ENCODE measurements around the gene DHRS4L2. TPM values are rescaled to one million over a fixed set of nuclear protein-coding genes. Genes with fewer than 3 reads are reported as not detected.
A peak's percentile ranks its signal among the peaks of the same experiment; 100 is the strongest.
"Not testable (repeated sequence)": the region's sequence is repeated elsewhere in the genome, so short reads cannot be mapped to it uniquely, and the experiment has no call there.

DHRS4L2 gene
- total RNA-seq, 1 experiment from 2014 or later: 10.7 TPM

GRCh38 chr14:24018978-24019377, 30.2 kb downstream of the DHRS4L2 start:
- DNase-seq (ENCODE audit: low read depth): not testable (repeated sequence)

- DNase-seq (ENCODE audit: low read depth): not testable (repeated sequence)
Measured at GRCh38 chr14:24019944-24020343, 31.2 kb downstream of the DHRS4L2 start.

- DNase-seq (ENCODE audit: low read depth): not testable (repeated sequence)
Measured at GRCh38 chr14:24020520-24020919, 31.8 kb downstream of the DHRS4L2 start.

GRCh38 chr14:24024939-24025418, 36.2 kb downstream of the DHRS4L2 start:
- not testable (repeated sequence) for DNase-seq (ENCODE audit: low read depth)

- not testable (repeated sequence) for DNase-seq (ENCODE audit: low read depth)
Measured at GRCh38 chr14:24029687-24030086, 41.0 kb downstream of the DHRS4L2 start.

- not testable (repeated sequence) for DNase-seq (ENCODE audit: low read depth)
Measured at GRCh38 chr14:24031331-24031730, 42.6 kb downstream of the DHRS4L2 start.

- DNase-seq (ENCODE audit: low read depth): peak; percentile 27
Measured at GRCh38 chr14:24032727-24033418, 44.1 kb downstream of the DHRS4L2 start.

- not testable (repeated sequence) for DNase-seq (ENCODE audit: low read depth)
Measured at GRCh38 chr14:24035769-24036168, 47.0 kb downstream of the DHRS4L2 start.

GRCh38 chr14:24036169-24036962, 47.6 kb downstream of the DHRS4L2 start:
- DNase-seq (ENCODE audit: low read depth): peak; percentile 88

- DNase-seq (ENCODE audit: low read depth): not testable (repeated sequence)
Measured at GRCh38 chr14:24036963-24037657, 48.4 kb downstream of the DHRS4L2 start.

- DNase-seq (ENCODE audit: low read depth): peak; percentile 13
Measured at GRCh38 chr14:24037658-24038037, 48.9 kb downstream of the DHRS4L2 start.

- DNase-seq (ENCODE audit: low read depth): no peak
Measured at GRCh38 chr14:24038686-24039085, 50.0 kb downstream of the DHRS4L2 start.

GRCh38 chr14:24040692-24041091, 52.0 kb downstream of the DHRS4L2 start:
- DNase-seq (ENCODE audit: low read depth): no peak

- no peak for DNase-seq (ENCODE audit: low read depth)
Measured at GRCh38 chr14:24042746-24043145, 54.0 kb downstream of the DHRS4L2 start.

GRCh38 chr14:24049002-24049401, 60.3 kb downstream of the DHRS4L2 start:
- DNase-seq (ENCODE audit: low read depth): not testable (repeated sequence)

- DNase-seq (ENCODE audit: low read depth): not testable (repeated sequence)
Measured at GRCh38 chr14:24050753-24051152, 62.0 kb downstream of the DHRS4L2 start.

- no peak for DNase-seq (ENCODE audit: low read depth)
Measured at GRCh38 chr14:24051176-24051788, 62.6 kb downstream of the DHRS4L2 start.

- peak; percentile 75 for DNase-seq (ENCODE audit: low read depth)
Measured at GRCh38 chr14:24051789-24052655, 63.3 kb downstream of the DHRS4L2 start, which contains the start of gene CARMIL3. CARMIL3 (plus strand) TSS chr14:24052009; CDS start chr14:24052154, 145 bp downstream.

- DNase-seq (ENCODE audit: low read depth): peak; percentile 52
Measured at GRCh38 chr14:24052656-24053547, 64.2 kb downstream of the DHRS4L2 start.

Data from Daoy (cell line).